GM18867 (cell line): ENCODE results near the gene WDHD1.
"Not testable (repeated sequence)": the region's sequence is repeated elsewhere in the genome, so short reads cannot be mapped to it uniquely, and the experiment has no call there.

ENCODE experiments used
- ATAC-seq: cut with Tn5 transposase; IDR thresholded peaks from one replicate; pipeline ENCODE4 v1.9.1; 2021; ENCODE audit warnings: mild to moderate bottlenecking, moderate library complexity; ENCODE audit not compliant: unreplicated experiment

WDHD1 gene

GRCh38 chr14:54908973-54909372 is 117.9 kb downstream of the WDHD1 start:
- ATAC-seq, result not testable (repeated sequence)

- ATAC-seq, result no peak
These were observed 118.7 kb downstream of the WDHD1 start for GRCh38 chr14:54908190-54908589.

- ATAC-seq, result no peak
These were observed 120.8 kb downstream of the WDHD1 start for GRCh38 chr14:54906075-54906474.

GRCh38 chr14:54902521-54903420 is 124.1 kb downstream of the WDHD1 start, which contains the start of gene GCH1:
GCH1 (minus strand) TSS chr14:54902826; CDS start chr14:54902663, 163 bp downstream.
- ATAC-seq, result peak; percentile 88

- ATAC-seq, result peak; percentile 52
These were observed 124.8 kb downstream of the WDHD1 start for GRCh38 chr14:54902143-54902520.

- ATAC-seq, result no peak
These were observed 125.3 kb downstream of the WDHD1 start for GRCh38 chr14:54901380-54902142.

GRCh38 chr14:54899573-54899972 is 127.3 kb downstream of the WDHD1 start:
- ATAC-seq, result no peak

- not testable (repeated sequence) for ATAC-seq
These were observed 128.9 kb downstream of the WDHD1 start for GRCh38 chr14:54897809-54898555.

GRCh38 chr14:54895683-54896082 is 131.2 kb downstream of the WDHD1 start:
- ATAC-seq, result no peak

GRCh38 chr14:54894995-54895394 is 131.9 kb downstream of the WDHD1 start:
- ATAC-seq, result no peak

- peak; percentile 47 for ATAC-seq
These were observed 133.6 kb downstream of the WDHD1 start for GRCh38 chr14:54893151-54893760.

- no peak for ATAC-seq
These were observed 135.2 kb downstream of the WDHD1 start for GRCh38 chr14:54891471-54892245.

GRCh38 chr14:54890788-54891187 is 136.1 kb downstream of the WDHD1 start:
- ATAC-seq, result peak; percentile 85

GRCh38 chr14:54889919-54890318 is 137.0 kb downstream of the WDHD1 start:
- no peak for ATAC-seq
